ENCODE data around the gene KRTAP5-1. TPM values are rescaled to one million over a fixed set of nuclear protein-coding genes. Genes with fewer than 3 reads are reported as not detected.

The KRTAP5-1 gene
- total RNA-seq, 1 experiment from 2014 or later: not detected

GRCh38 chr11:1561266-1561665 is 23.8 kb downstream of the KRTAP5-1 start:
- TF ChIP-seq SIN3A (IDR thresholded peaks at IDR 0.05; ENCODE audit: low read depth) (no peak), EZH2phosphoT487 (IDR thresholded peaks at IDR 0.05; ENCODE audit: borderline replicate concordance) (no peak)
- DNase-seq (ENCODE audit: low read depth, low spot score) (no peak), ATAC-seq (no peak)
- H3K79me2 ChIP-seq (ENCODE audit: insufficient read depth, low read length): no peaks in the 10 kb centered on the region
- no peak overlapping the region for H3K9ac ChIP-seq (ENCODE audit: low read length)
- no peak overlapping the region for H3K27ac ChIP-seq (ENCODE audit: low read depth, low read length)
- ChIA-PET POLR2A (no interaction called here), CTCF (no interaction called here), RAD21 (ENCODE audit: low non-redundant PET in 1 of 2, low total read pairs in 2 of 2, uncharacterized antibody in 2 of 2, unreplicated experiment in 2 of 2) (no interaction called here)
- no peaks in the 10 kb centered on the region for H3K27me3 ChIP-seq (ENCODE audit: insufficient read depth, low read length)
- intact Hi-C loops (cut with micrococcal nuclease): no loop called here
- no peak overlapping the region for H2AFZ ChIP-seq (ENCODE audit: low read depth, low read length, poor library complexity, severe bottlenecking)
- BruUV-seq (replicated peaks): no TSS peak
- H3K4me1 ChIP-seq (ENCODE audit: control insufficient read depth in 1 of 2, insufficient read depth in 2 of 2, low read length in 2 of 2): peaks cover 23 to 26% of the 10 kb centered on the region in 2 experiments
- H3K4me3 ChIP-seq (replicated peaks in 1 of 2; ENCODE audit: low read depth in 1 of 2, low read length in 2 of 2): no peak overlapping the region
- no peaks in the 10 kb centered on the region for H3K9me2 ChIP-seq (ENCODE audit: insufficient read depth)
- no peaks in the 10 kb centered on the region; a peak in 1 of 4 replicates for H3K36me3 ChIP-seq (ENCODE audit: control insufficient read depth in 1 of 2, insufficient read depth in 2 of 2, low read length in 2 of 2)
- H4K20me1 ChIP-seq (ENCODE audit: insufficient read depth): no peaks in the 10 kb centered on the region
- no peak overlapping the region for H3K4me2 ChIP-seq (ENCODE audit: low read length)
- no peaks in the 10 kb centered on the region for H3K9me3 ChIP-seq (ENCODE audit: control insufficient read depth in 1 of 2, insufficient read depth in 1 of 2, low read depth in 1 of 2, low read length in 2 of 2)

- intact Hi-C loops (cut with micrococcal nuclease): no loop called here
- DNase-seq (ENCODE audit: low read depth, low spot score) (no peak), ATAC-seq (no peak)
- Histone ChIP-seq H3K27ac (ENCODE audit: low read depth, low read length) (no peak overlapping the region), H4K20me1 (ENCODE audit: insufficient read depth) (no peaks in the 10 kb centered on the region), H3K9me3 (ENCODE audit: control insufficient read depth in 1 of 2, insufficient read depth in 1 of 2, low read depth in 1 of 2, low read length in 2 of 2) (no peaks in the 10 kb centered on the region), H3K4me3 (replicated peaks in 1 of 2; ENCODE audit: low read depth in 1 of 2, low read length in 2 of 2) (no peak overlapping the region), H3K9me2 (ENCODE audit: insufficient read depth) (no peaks in the 10 kb centered on the region), H3K36me3 (ENCODE audit: control insufficient read depth in 1 of 2, insufficient read depth in 2 of 2, low read length in 2 of 2) (no peaks in the 10 kb centered on the region; a peak in 1 of 4 replicates), H3K4me2 (ENCODE audit: low read length) (no peak overlapping the region), H3K27me3 (ENCODE audit: insufficient read depth, low read length) (no peaks in the 10 kb centered on the region), H3K79me2 (ENCODE audit: insufficient read depth, low read length) (no peaks in the 10 kb centered on the region), H3K4me1 (ENCODE audit: control insufficient read depth in 1 of 2, insufficient read depth in 2 of 2, low read length in 2 of 2) (peaks cover 23 to 26% of the 10 kb centered on the region in 2 experiments), H2AFZ (ENCODE audit: low read depth, low read length, poor library complexity, severe bottlenecking) (no peak overlapping the region), H3K9ac (ENCODE audit: low read length) (no peak overlapping the region)
- ChIA-PET RAD21 (ENCODE audit: low non-redundant PET in 1 of 2, low total read pairs in 2 of 2, uncharacterized antibody in 2 of 2, unreplicated experiment in 2 of 2) (no interaction called here), POLR2A (interaction anchor here (1.0 kb wide), 1 partner anchor 12 kb away, joined by 3 read pairs; no protein-coding TSS in a partner anchor), CTCF (interaction anchor here (1.0 kb wide), 1 partner anchor 14 kb away, joined by 5 read pairs; no protein-coding TSS in a partner anchor)
- TF ChIP-seq JUND (IDR thresholded peaks at IDR 0.05): no peak
- TF ChIP-seq ATF3 (IDR thresholded peaks at IDR 0.05): no peak
- TF ChIP-seq FOSL1 (IDR thresholded peaks at IDR 0.05; ENCODE audit: low read depth): no peak
- TF ChIP-seq CBX3 (IDR thresholded peaks at IDR 0.05; ENCODE audit: low read depth): no peak
- TF ChIP-seq RAD21 (IDR thresholded peaks at IDR 0.05; ENCODE audit: low read depth): no peak
- BruUV-seq (replicated peaks): no TSS peak
Measured at GRCh38 chr11:1560649-1561251, 24.3 kb downstream of the KRTAP5-1 start.

Measured in HCT116 (cell line).